Globus pallidus (tissue), 1 donor: ENCODE data around the gene ALDH16A1.

Experiments used
- DNase-seq: peaks from one replicate; pipeline ENCODE4 v3.0.0-alpha.2; 2015; ENCODE audit warnings: low spot score

ALDH16A1 gene

GRCh38 chr19:49514151-49514550 is 61.1 kb downstream of the ALDH16A1 start:
- DNase-seq = no peak

- peak; percentile 65 for DNase-seq
Measured at GRCh38 chr19:49515767-49516166, 62.7 kb downstream of the ALDH16A1 start.

- DNase-seq = no peak
Measured at GRCh38 chr19:49518033-49518432, 65.0 kb downstream of the ALDH16A1 start.
